ENCODE data around the gene GDF10. TPM values are rescaled to one million over a fixed set of nuclear protein-coding genes. Genes with fewer than 3 reads are reported as not detected.

GDF10 gene
- total RNA-seq, 1 experiment from 2014 or later = not detected

DNA sequence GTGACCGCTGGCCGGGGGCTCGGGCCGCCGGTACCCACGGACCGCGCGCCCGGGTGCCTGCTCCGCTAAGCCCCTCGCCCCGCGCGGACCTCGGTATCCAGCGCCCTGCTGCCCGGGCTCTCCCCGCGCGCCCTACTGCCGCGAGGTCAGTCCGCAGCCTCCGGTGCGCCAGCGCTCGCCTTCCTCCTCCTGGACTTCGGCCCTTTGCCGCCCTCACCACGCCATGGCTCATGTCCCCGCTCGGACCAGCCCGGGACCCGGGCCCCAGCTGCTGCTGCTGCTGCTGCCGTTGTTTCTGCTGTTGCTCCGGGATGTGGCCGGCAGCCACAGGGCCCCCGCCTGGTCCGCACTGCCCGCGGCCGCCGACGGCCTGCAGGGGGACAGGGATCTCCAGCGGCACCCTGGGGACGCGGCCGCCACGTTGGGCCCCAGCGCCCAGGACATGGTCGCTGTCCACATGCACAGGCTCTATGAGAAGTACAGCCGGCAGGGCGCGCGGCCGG lies 483 bp downstream of the GDF10 start:
- Mint-ChIP-seq H3K9me3 (ENCODE audit: unreplicated experiment) (no peaks in the 10 kb centered on the region), H3K27me3 (ENCODE audit: insufficient read depth, unreplicated experiment) (peaks cover 49% of the 10 kb centered on the region), H3K4me1 (ENCODE audit: insufficient read depth, unreplicated experiment) (no peaks in the 10 kb centered on the region), H3K4me3 (ENCODE audit: unreplicated experiment) (no peak overlapping the region), H3K36me3 (ENCODE audit: insufficient read depth, unreplicated experiment) (no peaks in the 10 kb centered on the region), H3K27ac (ENCODE audit: low read depth, unreplicated experiment) (no peak overlapping the region)
- ChIA-PET POLR2A (no interaction called here), CTCF (interaction anchor here (1.0 kb wide), 1 partner anchor 11 kb away, joined by 3 read pairs; no protein-coding TSS in a partner anchor)
- TF ChIP-seq CTCF (IDR thresholded peaks at IDR 0.05; ENCODE audit: unreplicated experiment) = no peak
- intact Hi-C loops (cut with micrococcal nuclease) = no loop called here
- no TSS peak for BruUV-seq (replicated peaks)
- no peak for DNase-seq (ENCODE audit: unreplicated experiment)

GRCh38 chr10:47301833-47302232 lies 1.8 kb downstream of the GDF10 start:
- POLR2A ChIA-PET = interaction anchor here (0.7 kb wide), 1 partner anchor 265 kb away, joined by 3 read pairs; no protein-coding TSS in a partner anchor

GRCh38 chr10:47303105-47303504 lies 3.1 kb downstream of the GDF10 start:
- peaks cover 49% of the 10 kb centered on the region for H3K27me3 Mint-ChIP-seq (ENCODE audit: insufficient read depth, unreplicated experiment)
- intact Hi-C loops (cut with micrococcal nuclease) = no loop called here
- no peaks in the 10 kb centered on the region for H3K36me3 Mint-ChIP-seq (ENCODE audit: insufficient read depth, unreplicated experiment)
- POLR2A ChIA-PET = no interaction called here
- DNase-seq (ENCODE audit: unreplicated experiment) = no peak
- no peak overlapping the region for H3K4me3 Mint-ChIP-seq (ENCODE audit: unreplicated experiment)
- CTCF ChIA-PET = interaction anchor here (0.8 to 1.5 kb wide), 4 partner anchors 10 to 278 kb away, joined by 3 to 9 read pairs (median 6); no protein-coding TSS in a partner anchor
- H3K27ac Mint-ChIP-seq (ENCODE audit: low read depth, unreplicated experiment) = no peak overlapping the region
- no peak for TF ChIP-seq CTCF (IDR thresholded peaks at IDR 0.05; ENCODE audit: unreplicated experiment)
- no peaks in the 10 kb centered on the region for H3K4me1 Mint-ChIP-seq (ENCODE audit: insufficient read depth, unreplicated experiment)
- H3K9me3 Mint-ChIP-seq (ENCODE audit: unreplicated experiment) = no peaks in the 10 kb centered on the region
- no TSS peak for BruUV-seq (replicated peaks)

More at GRCh38 chr10:47301833-47302232, 1.8 kb downstream of the GDF10 start:
- no TSS peak for BruUV-seq (replicated peaks)
- Mint-ChIP-seq H3K4me1 (ENCODE audit: insufficient read depth, unreplicated experiment) (no peaks in the 10 kb centered on the region), H3K27ac (ENCODE audit: low read depth, unreplicated experiment) (no peak overlapping the region), H3K36me3 (ENCODE audit: insufficient read depth, unreplicated experiment) (no peaks in the 10 kb centered on the region), H3K9me3 (ENCODE audit: unreplicated experiment) (no peaks in the 10 kb centered on the region), H3K27me3 (ENCODE audit: insufficient read depth, unreplicated experiment) (peaks cover 47% of the 10 kb centered on the region), H3K4me3 (ENCODE audit: unreplicated experiment) (no peak overlapping the region)
- CTCF ChIA-PET = interaction anchor here (1.1 to 1.5 kb wide), 2 partner anchors 254 to 277 kb away, joined by 3 to 9 read pairs; no protein-coding TSS in a partner anchor
- intact Hi-C loops (cut with micrococcal nuclease) = no loop called here
- no peak for TF ChIP-seq CTCF (IDR thresholded peaks at IDR 0.05; ENCODE audit: unreplicated experiment)
- DNase-seq (ENCODE audit: unreplicated experiment) = no peak

GRCh38 chr10:47303866-47304265 lies 3.9 kb downstream of the GDF10 start:
- no TSS peak for BruUV-seq (replicated peaks)
- Mint-ChIP-seq H3K27me3 (ENCODE audit: insufficient read depth, unreplicated experiment) (peaks cover 57% of the 10 kb centered on the region), H3K9me3 (ENCODE audit: unreplicated experiment) (no peaks in the 10 kb centered on the region), H3K36me3 (ENCODE audit: insufficient read depth, unreplicated experiment) (no peaks in the 10 kb centered on the region), H3K4me3 (ENCODE audit: unreplicated experiment) (no peak overlapping the region), H3K4me1 (ENCODE audit: insufficient read depth, unreplicated experiment) (no peaks in the 10 kb centered on the region), H3K27ac (ENCODE audit: low read depth, unreplicated experiment) (no peak overlapping the region)
- no peak for TF ChIP-seq CTCF (IDR thresholded peaks at IDR 0.05; ENCODE audit: unreplicated experiment)
- CTCF ChIA-PET = interaction anchor here (0.8 to 1.3 kb wide), 3 partner anchors 9 to 279 kb away, joined by 3 to 7 read pairs (median 4); no protein-coding TSS in a partner anchor
- DNase-seq (ENCODE audit: unreplicated experiment) = no peak
- intact Hi-C loops (cut with micrococcal nuclease) = no loop called here
- POLR2A ChIA-PET = interaction anchor here (0.6 kb wide), 1 partner anchor 117 kb away, joined by 4 read pairs; no protein-coding TSS in a partner anchor

Measured in MCF 10A (cell line).